PC-3 (cell line): ENCODE data around the gene DOK3. TPM values are rescaled to one million over a fixed set of nuclear protein-coding genes. Genes with fewer than 3 reads are reported as not detected.

Experiments
- ATAC-seq: fragments of 200-7000 bp; cut with Tn5 transposase; 2 replicates; pipeline ENCODE4 v1.9.1; 2020; ENCODE audit warnings: mild to moderate bottlenecking, moderate library complexity
- BruUV-seq: library from RNA; stranded (reverse); fragments of 400-500 nt; replicated peaks from 2 replicates; lab custom pipeline; 2021; lab: Mats Ljungman, UMichigan
- CTCF ChIA-PET: fragments of 300-600 bp; sonication (Branson Sonifier 250); formaldehyde crosslinking; loops from one replicate; lab custom pipeline; 2022; ENCODE audit warnings: antibody characterized with exemption; lab: Charles Lee
- POLR2A ChIA-PET: fragments of 300-600 bp; sonication (Branson Sonifier 250); formaldehyde crosslinking; loops from one replicate; lab custom pipeline; 2022; ENCODE audit warnings: antibody characterized with exemption; ENCODE audit not compliant: unreplicated experiment; lab: Charles Lee
- DNase-seq: peaks from one replicate; pipeline ENCODE4 v3.0.0-alpha.2; 2015
- H2AFZ ChIP-seq: fragments of 300-600 bp; sonication (generic); 2 replicates; pipeline ENCODE4 v1.6.0; 2016; ENCODE audit warnings: antibody characterized with exemption, low read length
- H3F3A ChIP-seq: fragments of 300-600 bp; sonication (generic); one replicate; pipeline ENCODE4 v1.6.0; 2017; ENCODE audit warnings: antibody characterized with exemption, low read length, control low read depth, mild to moderate bottlenecking; ENCODE audit not compliant: unreplicated experiment
- H3K27ac ChIP-seq: fragments of 300-600 bp; sonication (generic); 2 replicates; pipeline ENCODE4 v1.5.1; 2016; ENCODE audit warnings: mild to moderate bottlenecking, low read length
- H3K27me3 ChIP-seq: fragments of 300-600 bp; sonication (generic); 2 replicates; pipeline ENCODE4 v1.6.1; 2016; ENCODE audit warnings: low read length, mixed read lengths
- H3K36me3 ChIP-seq: fragments of 300-600 bp; sonication (generic); 2 replicates; pipeline ENCODE4 v1.6.1; 2016; ENCODE audit warnings: low read depth, mixed run types, low read length, mixed read lengths
- H3K4me1 ChIP-seq: fragments of 300-600 bp; sonication (generic); 2 replicates; pipeline ENCODE4 v1.5.1; 2016; ENCODE audit warnings: low read length; ENCODE audit not compliant: insufficient read depth
- H3K4me2 ChIP-seq: fragments of 300-600 bp; sonication (generic); 2 replicates; pipeline ENCODE4 v1.6.0; 2016; ENCODE audit warnings: low read length
- H3K4me3 ChIP-seq: fragments of 300-600 bp; sonication (generic); 2 replicates; pipeline ENCODE4 v1.5.1; 2016; ENCODE audit warnings: mild to moderate bottlenecking, low read length, mixed read lengths
- H3K79me2 ChIP-seq: fragments of 300-600 bp; sonication (generic); 2 replicates; pipeline ENCODE4 v1.6.1; 2017; ENCODE audit warnings: low read length, mixed read lengths
- H3K9ac ChIP-seq: fragments of 300-600 bp; sonication (generic); 2 replicates; pipeline ENCODE4 v1.6.0; 2016; ENCODE audit warnings: mild to moderate bottlenecking, low read length
- H3K9me2 ChIP-seq: fragments of 300-600 bp; sonication (generic); replicated peaks from 2 replicates; pipeline ENCODE4 v1.6.1; 2016; ENCODE audit warnings: mixed run types, low read length, mixed read lengths
- H3K9me3 ChIP-seq: fragments of 300-600 bp; sonication (generic); 2 replicates; pipeline ENCODE4 v1.6.1; 2016; ENCODE audit warnings: low read length, mixed read lengths
- H4K20me1 ChIP-seq: fragments of 300-600 bp; sonication (generic); 2 replicates; pipeline ENCODE4 v1.6.1; 2016; ENCODE audit warnings: low read length, mixed read lengths
- EZH2 ChIP-seq: fragments of 300-600 bp; sonication (generic); IDR thresholded peaks from one replicate; pipeline ENCODE4 v1.6.1; 2017; ENCODE audit warnings: antibody characterized with exemption, mild to moderate bottlenecking, low read length; ENCODE audit not compliant: unreplicated experiment
- EZH2phosphoT487 ChIP-seq: fragments of 300-600 bp; sonication (generic); IDR thresholded peaks from 2 replicates; pipeline ENCODE4 v1.6.1; 2018; ENCODE audit warnings: mild to moderate bottlenecking, antibody characterized with exemption, low read length, borderline replicate concordance
- intact Hi-C: fragments of 100-400 bp; cut with micrococcal nuclease; formaldehyde crosslinking; loops from 2 replicates; pipeline ENCODE4 v1.9.0; 2023
- total RNA-seq: library from RNA; depleted of rRNA; stranded (reverse); fragments of >200 nt; gene quantifications from 2 replicates; pipeline ENCODE4 v1.2.3, GENCODE V29; 2014
- TF ChIP-seq, protein P1 (sequence below): fragments of 300-600 bp; sonication (generic); conservative IDR thresholded peaks from 2 replicates; pipeline ENCODE4 v1.5.1; 2017; ENCODE audit warnings: antibody characterized with exemption, low read depth, mild to moderate bottlenecking, low read length

DOK3 gene
- total RNA-seq, 1 experiment from 2014 or later: 6.2 TPM

DNA sequence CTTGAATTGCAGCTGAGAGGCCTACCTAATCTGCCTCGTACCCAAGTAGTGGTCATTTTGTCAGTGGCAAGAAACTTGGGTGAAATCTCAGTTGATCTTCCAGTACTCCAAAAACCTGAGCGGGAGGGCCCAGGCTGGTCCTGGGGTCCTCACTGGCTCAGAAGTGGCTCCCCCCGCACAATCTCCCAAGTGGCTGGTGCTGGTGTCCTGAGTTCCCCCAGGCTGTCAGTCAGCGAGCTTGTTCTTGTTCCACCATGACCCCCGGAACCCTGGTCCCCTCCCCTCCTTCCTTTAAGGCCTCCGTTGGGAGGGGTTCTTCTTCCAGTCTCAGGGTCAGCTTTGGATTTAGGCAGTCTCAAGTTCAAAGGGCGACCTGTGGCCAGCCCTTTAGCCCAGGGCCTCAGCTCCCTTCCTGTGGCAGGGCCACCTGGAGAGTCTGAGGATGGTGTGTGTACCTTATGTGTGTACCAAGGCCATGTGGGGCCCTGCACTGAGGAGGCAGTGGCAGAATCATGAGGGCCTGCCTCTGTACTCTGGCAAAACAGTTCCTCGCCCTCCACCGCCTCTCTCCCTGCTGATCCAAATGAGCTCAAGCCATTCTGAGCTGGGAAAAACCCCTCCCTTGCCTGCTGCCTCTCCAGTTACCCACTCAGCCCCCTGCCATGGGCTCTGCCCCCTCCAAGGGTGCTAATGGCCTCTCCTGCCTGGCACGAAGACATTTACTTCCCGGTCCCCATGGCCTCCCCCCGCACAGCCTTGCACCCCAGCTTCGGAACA is 31.7 kb downstream of the DOK3 start:
- no peaks in the 10 kb centered on the region for H3K27me3 ChIP-seq
- no peak overlapping the region for H3K4me3 ChIP-seq
- no peaks in the 10 kb centered on the region for H3K36me3 ChIP-seq
- no peaks in the 10 kb centered on the region for H4K20me1 ChIP-seq
- ChIA-PET POLR2A (no interaction called here), CTCF (no interaction called here)
- H3K79me2 ChIP-seq: no peaks in the 10 kb centered on the region
- no peak overlapping the region for H3K4me2 ChIP-seq
- H3K9ac ChIP-seq: no peak overlapping the region
- BruUV-seq: no TSS peak
- no peak for ATAC-seq
- H3K27ac ChIP-seq: no peak overlapping the region
- intact Hi-C loops: no loop called here
- no peak overlapping the region for H2AFZ ChIP-seq
- no peaks in the 10 kb centered on the region for H3K9me3 ChIP-seq
- no peaks in the 10 kb centered on the region for H3K4me1 ChIP-seq
- no peak for DNase-seq
- no peaks in the 10 kb centered on the region for H3K9me2 ChIP-seq
- TF ChIP-seq EZH2: no peak
- TF ChIP-seq, protein P1, sequence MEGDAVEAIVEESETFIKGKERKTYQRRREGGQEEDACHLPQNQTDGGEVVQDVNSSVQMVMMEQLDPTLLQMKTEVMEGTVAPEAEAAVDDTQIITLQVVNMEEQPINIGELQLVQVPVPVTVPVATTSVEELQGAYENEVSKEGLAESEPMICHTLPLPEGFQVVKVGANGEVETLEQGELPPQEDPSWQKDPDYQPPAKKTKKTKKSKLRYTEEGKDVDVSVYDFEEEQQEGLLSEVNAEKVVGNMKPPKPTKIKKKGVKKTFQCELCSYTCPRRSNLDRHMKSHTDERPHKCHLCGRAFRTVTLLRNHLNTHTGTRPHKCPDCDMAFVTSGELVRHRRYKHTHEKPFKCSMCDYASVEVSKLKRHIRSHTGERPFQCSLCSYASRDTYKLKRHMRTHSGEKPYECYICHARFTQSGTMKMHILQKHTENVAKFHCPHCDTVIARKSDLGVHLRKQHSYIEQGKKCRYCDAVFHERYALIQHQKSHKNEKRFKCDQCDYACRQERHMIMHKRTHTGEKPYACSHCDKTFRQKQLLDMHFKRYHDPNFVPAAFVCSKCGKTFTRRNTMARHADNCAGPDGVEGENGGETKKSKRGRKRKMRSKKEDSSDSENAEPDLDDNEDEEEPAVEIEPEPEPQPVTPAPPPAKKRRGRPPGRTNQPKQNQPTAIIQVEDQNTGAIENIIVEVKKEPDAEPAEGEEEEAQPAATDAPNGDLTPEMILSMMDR: no peak
- no peak for TF ChIP-seq EZH2phosphoT487
- peaks cover 3% of the 10 kb centered on the region for H3F3A ChIP-seq

DNA sequence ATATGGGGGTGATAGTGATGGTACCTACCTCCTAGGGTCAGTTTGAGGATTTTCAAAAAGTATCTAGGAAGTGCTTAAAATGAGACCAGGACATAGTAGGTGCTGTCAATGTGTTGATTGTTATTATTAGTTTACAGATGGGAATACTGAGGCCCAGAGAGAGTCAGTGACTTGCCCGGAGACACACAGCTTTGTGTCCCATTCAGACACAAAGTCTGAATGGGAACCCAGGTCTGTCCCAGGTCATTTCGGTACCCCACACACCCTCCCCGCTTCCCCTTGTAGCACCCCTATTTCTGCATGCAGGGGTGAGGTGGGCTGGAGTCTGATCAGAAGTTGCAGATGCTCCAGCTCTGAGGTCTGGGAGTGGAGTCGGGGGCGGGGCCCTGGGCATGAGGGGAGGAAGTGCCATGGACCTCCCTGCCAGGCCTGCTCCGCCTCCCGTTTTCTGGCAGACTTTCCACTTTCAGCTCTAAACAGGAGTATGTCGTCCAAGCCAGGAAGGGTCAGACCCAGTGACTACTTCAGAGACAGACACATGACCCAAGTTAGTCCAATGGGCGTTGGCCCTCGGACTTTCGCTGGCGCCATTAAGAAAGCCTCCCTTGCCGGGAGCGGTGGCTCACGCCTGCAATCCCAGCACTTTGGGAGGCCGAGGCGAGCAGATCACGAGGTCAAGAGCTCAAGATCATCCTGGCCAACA is 32.9 kb downstream of the DOK3 start:
- Histone ChIP-seq H3K9me2 (no peaks in the 10 kb centered on the region), H3K27ac (no peak overlapping the region), H3K9ac (no peak overlapping the region), H3K27me3 (no peaks in the 10 kb centered on the region), H3K4me2 (no peak overlapping the region), H3F3A (no peaks in the 10 kb centered on the region), H3K4me1 (peaks cover 9% of the 10 kb centered on the region), H3K79me2 (peaks cover 11% of the 10 kb centered on the region), H4K20me1 (0 out of 2 replicates have a peak, but pooled peaks cover 6% of the 10 kb centered on the region), H2AFZ (no peak overlapping the region), H3K9me3 (no peaks in the 10 kb centered on the region), H3K36me3 (no peaks in the 10 kb centered on the region), H3K4me3 (no peak overlapping the region)
- ChIA-PET CTCF (interaction anchor here (0.7 kb wide), 1 partner anchor 72 kb away, joined by 3 read pairs; no protein-coding TSS in a partner anchor), POLR2A (no interaction called here)
- BruUV-seq: no TSS peak
- ATAC-seq (no peak), DNase-seq (no peak)
- TF ChIP-seq EZH2 (no peak), EZH2phosphoT487 (no peak)
- TF ChIP-seq, protein P1: no peak
- intact Hi-C loops: no loop called here
